Measurements from ENCODE around the gene PRKCH. TPM values are rescaled to one million over a fixed set of nuclear protein-coding genes. Genes with fewer than 3 reads are reported as not detected.

PRKCH gene
- total and polyA plus RNA-seq, 8 donors: 35.2 to 48.8 (median 43.1) TPM

- H3K4me1 ChIP-seq: peaks cover 0 to 16% of the 10 kb centered on the region in 2 donors
- ATAC-seq (no peak), DNase-seq (no peak)
- no peak for TF ChIP-seq CTCF (IDR thresholded peaks at IDR 0.05)
- H3K36me3 ChIP-seq: peaks cover 0 to 7% of the 10 kb centered on the region in 2 donors
- no peak overlapping the region for H3K27ac ChIP-seq
- intact Hi-C loops (cut with DNase I): no loop called here
- H3K27me3 ChIP-seq: no peaks in the 10 kb centered on the region
- H3K9me3 ChIP-seq: peaks cover 7 to 21% of the 10 kb centered on the region in 2 donors
- no peak overlapping the region for H3K4me3 ChIP-seq
Observed at GRCh38 chr14:61374284-61374683, 52.9 kb downstream of the PRKCH start.

- H3K27me3 ChIP-seq: no peaks in the 10 kb centered on the region
- H3K27ac ChIP-seq: no peak overlapping the region
- peaks cover 0 to 7% of the 10 kb centered on the region in 2 donors for H3K36me3 ChIP-seq
- H3K4me3 ChIP-seq: no peak overlapping the region
- peaks cover 7 to 21% of the 10 kb centered on the region in 2 donors for H3K9me3 ChIP-seq
- H3K4me1 ChIP-seq: peaks cover 0 to 10% of the 10 kb centered on the region in 2 donors
- no peak for ATAC-seq
- intact Hi-C loops (cut with DNase I): no loop called here
- no peak for TF ChIP-seq CTCF (IDR thresholded peaks at IDR 0.05)
- DNase-seq: no peak
Observed at GRCh38 chr14:61375218-61375617, 53.8 kb downstream of the PRKCH start.

GRCh38 chr14:61376314-61376713 lies 54.9 kb downstream of the PRKCH start:
- DNase-seq: no peak
- intact Hi-C loops (cut with DNase I): no loop called here
- Histone ChIP-seq H3K4me3 (no peak overlapping the region), H3K9me3 (peaks cover 7 to 21% of the 10 kb centered on the region in 2 donors), H3K27me3 (no peaks in the 10 kb centered on the region), H3K36me3 (peaks cover 0 to 7% of the 10 kb centered on the region in 2 donors), H3K4me1 (peaks cover 0 to 8% of the 10 kb centered on the region in 2 donors), H3K27ac (no peak overlapping the region)
- no peak for ATAC-seq
- no peak for TF ChIP-seq CTCF (IDR thresholded peaks at IDR 0.05)

- DNase-seq (no peak), ATAC-seq (no peak)
- TF ChIP-seq CTCF (IDR thresholded peaks at IDR 0.05): no peak
- peaks cover 0 to 7% of the 10 kb centered on the region in 2 donors for H3K36me3 ChIP-seq
- intact Hi-C loops (cut with DNase I): no loop called here
- H3K4me3 ChIP-seq: no peak overlapping the region
- peaks cover 0 to 11% of the 10 kb centered on the region in 2 donors for H3K4me1 ChIP-seq
- no peak overlapping the region for H3K27ac ChIP-seq
- peaks cover 7 to 21% of the 10 kb centered on the region in 2 donors for H3K9me3 ChIP-seq
- no peaks in the 10 kb centered on the region for H3K27me3 ChIP-seq
Observed at GRCh38 chr14:61377749-61378148, 56.4 kb downstream of the PRKCH start.

GRCh38 chr14:61379639-61380184 lies 58.3 kb downstream of the PRKCH start:
- no peak for ATAC-seq
- Histone ChIP-seq H3K4me3 (no peak overlapping the region), H3K27ac (no peak overlapping the region), H3K4me1 (peaks cover 0 to 24% of the 10 kb centered on the region in 2 donors), H3K9me3 (peaks cover 0 to 6% of the 10 kb centered on the region in 2 donors), H3K27me3 (no peaks in the 10 kb centered on the region), H3K36me3 (peaks cover 0 to under 1% of the 10 kb centered on the region in 2 donors)
- TF ChIP-seq CTCF (IDR thresholded peaks at IDR 0.05): no peak
- no peak for DNase-seq
- intact Hi-C loops (cut with DNase I): no loop called here
